Renal cortex interstitium (tissue), 11 donors: ENCODE measurements around the gene ODAD3. TPM values are rescaled to one million over a fixed set of nuclear protein-coding genes. Genes with fewer than 3 reads are reported as not detected.
A peak's percentile ranks its signal among the peaks of the same experiment; 100 is the strongest.
"Not testable (repeated sequence)": the region's sequence is repeated elsewhere in the genome, so short reads cannot be mapped to it uniquely, and the experiment has no call there.

Experiments
- DNase-seq, 11 donors: peaks; one replicate each; pipeline ENCODE4 v3.0.0-alpha.2; 2013; ENCODE audit warnings: low read depth in 9 of 11, low spot score in 4 of 11; ENCODE audit errors: extremely low read depth in 1 of 11
- polyA plus RNA-seq, 3 donors: library from polyadenylated mRNA; unstranded; fragments of 120-200 nt; gene quantifications; one replicate each; pipeline ENCODE4 v1.2.1, GENCODE V29; 2013; ENCODE audit not compliant: insufficient read length in 3 of 3

ODAD3 gene
- polyA plus RNA-seq, 3 donors = 1.5 to 1.9 (median 1.6) TPM

DNA sequence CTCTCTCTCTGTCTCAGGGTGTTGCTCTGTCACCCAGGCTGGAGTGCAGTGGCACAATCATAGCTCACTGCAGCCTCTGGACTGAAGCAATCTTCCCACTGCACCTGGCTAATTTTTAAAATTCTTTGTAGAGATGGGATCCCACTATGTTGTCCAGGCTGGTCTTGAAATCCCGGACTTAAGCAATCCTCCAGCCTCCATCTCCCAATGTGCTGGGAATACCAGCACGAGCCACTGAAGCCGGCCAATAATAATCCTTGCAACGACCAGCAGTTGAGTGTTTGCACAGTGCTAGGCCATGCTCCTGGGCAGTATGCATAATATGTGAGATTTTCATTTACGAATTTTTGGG, 50.2 kb downstream of the ODAD3 start:
- DNase-seq = no peak

DNA sequence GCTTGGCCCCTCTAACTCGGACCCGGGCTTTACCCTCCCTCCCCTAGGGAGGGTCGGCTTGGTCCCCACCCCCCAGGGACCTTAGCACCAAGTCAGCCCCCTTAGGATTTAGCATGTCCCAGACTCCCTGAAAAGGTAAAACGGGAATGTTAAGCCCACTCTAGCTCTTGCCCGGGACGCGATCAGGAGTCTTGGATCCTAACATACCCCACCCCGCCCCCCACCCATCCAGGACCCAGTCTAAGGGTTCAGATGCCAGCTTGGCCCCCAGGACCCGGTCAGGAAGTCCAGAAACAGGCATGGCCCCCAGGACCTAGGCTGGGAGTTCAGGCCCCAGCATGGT, 51.2 kb downstream of the ODAD3 start:
- DNase-seq = no peak

DNA sequence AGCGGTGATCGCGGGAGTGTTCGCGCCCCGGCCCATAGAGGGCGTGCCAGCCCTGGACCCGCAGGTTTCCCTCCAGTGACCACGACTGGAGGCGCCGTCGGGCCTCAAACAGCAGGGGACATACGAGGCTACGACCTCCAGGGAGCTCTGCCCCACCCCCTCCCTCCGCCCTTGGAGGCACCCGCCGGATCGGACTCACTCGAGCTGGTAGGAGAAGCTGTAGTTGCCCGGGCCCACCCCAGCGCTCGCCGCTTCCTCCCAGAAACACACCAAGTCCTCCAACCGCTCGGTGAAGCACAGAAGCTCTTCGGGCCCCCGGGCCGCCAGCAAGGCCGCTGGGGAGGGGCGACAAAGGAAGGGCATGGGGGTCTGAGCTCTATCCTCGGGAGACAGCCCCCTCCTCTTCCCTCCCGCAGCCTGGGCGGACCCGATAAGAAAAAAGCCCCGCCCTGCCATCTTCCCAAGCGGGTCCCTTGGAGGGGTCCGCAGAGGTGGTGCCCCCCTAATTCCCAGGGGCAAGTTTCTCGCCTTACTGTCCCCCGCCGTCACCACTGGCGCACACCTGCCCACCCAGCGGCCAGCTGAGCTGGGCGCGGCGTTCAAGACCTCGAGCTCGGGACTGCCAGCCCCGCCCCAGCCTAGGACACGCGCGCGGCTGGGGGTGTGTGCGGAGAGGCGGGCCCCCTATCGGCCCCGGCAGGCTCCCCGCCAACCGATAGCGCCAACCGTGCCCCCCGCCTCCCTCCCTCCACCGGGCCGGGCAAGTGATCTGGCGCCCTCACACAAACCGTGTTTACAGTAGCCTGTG, 51.8 kb downstream of the ODAD3 start:
- no peak for DNase-seq

DNA sequence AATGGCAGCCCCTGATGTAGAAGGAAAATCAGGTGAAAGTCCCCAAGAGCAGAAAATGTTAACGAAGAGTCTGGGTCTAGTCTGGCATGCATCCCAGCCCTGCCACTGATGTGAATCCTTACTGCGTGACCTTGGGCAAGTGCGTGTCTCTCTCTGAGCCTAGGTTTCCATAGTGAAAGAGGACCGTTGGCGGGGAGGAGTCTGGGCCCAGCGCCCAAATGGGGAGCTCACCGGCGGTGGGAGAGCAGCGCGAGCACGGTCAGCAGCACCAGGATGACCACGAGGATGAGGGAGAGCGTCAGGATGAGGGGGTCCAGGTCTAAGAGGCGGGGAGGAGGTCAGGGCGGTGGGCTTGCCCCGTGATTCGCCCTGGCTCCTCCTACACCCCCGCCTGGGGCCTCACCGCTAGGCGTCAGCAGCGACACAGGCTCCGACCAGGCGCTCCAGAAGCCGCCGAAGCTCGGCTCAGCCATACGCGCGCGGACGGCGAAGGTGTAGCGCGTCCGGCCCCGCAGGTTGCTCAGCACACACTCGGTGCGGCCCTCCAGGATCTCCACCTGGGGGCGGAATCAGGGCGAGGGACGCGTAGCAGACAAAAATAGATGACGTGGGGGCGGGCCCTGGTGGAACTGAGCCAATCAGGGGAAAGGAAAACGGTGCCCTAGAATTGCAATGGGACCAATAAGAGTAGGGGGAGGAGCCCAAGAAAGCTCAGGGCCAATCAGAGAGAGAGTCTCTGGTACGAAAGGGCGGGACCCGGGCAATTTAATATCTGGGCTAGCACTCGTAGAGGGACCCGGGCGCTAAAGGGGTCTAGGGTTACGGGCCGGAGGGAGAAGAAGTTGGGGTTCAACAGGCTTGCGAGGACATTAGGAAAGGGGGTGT, 54.0 kb downstream of the ODAD3 start:
- peak; percentile 90 to 98 (median 93) for DNase-seq

DNA sequence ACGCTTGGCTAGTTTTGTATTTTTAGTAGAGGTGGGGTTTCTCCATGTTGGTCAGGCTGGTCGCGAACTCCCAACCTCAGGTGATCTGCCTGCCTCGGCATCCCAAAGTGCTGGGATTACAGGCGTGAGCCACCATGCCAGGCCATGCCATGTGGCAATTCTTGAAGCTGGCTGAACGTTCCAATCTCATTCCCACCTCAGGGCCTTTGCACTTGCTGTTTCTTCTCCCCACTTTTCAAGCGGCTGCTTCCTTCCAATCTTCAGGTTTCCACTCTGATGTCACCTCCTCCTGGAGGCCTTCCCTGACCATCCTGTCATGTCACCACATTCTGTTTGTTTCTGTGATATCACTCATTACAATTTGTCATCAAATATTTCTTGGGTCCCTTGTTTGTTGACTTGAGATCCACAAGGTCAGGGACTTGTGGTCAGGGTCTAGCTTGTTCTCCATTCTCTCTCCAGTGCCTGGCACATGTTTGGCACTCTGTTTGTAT, 55.0 kb downstream of the ODAD3 start:
- no peak for DNase-seq

DNA sequence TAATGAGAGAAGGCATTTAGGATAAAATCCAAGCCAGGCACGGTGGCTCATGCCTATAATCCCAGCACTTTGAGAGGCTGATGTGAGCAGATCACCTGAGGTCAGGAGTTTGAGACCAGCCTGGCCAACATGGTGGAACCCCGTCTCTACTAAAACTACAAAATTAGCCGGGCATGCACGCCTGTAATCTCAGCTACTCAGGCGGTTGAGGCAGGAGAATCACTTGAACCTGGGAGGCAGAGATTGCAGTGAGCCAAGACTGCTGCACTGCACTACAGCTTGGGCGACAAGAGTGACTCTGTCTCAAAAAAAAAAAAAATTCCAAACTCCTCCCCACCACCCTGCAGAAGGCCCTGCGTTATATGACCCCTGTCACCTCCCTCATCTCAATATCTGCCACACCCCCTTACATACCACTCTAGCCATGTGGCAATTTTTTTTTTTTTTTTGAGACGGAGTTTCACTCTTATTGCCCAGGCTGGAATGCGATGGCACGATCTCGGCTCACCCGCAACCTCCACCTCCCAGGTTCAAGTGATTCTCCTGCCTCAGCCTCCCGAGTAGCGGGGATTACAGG, 55.6 kb downstream of the ODAD3 start:
- DNase-seq = not testable (repeated sequence)

DNA sequence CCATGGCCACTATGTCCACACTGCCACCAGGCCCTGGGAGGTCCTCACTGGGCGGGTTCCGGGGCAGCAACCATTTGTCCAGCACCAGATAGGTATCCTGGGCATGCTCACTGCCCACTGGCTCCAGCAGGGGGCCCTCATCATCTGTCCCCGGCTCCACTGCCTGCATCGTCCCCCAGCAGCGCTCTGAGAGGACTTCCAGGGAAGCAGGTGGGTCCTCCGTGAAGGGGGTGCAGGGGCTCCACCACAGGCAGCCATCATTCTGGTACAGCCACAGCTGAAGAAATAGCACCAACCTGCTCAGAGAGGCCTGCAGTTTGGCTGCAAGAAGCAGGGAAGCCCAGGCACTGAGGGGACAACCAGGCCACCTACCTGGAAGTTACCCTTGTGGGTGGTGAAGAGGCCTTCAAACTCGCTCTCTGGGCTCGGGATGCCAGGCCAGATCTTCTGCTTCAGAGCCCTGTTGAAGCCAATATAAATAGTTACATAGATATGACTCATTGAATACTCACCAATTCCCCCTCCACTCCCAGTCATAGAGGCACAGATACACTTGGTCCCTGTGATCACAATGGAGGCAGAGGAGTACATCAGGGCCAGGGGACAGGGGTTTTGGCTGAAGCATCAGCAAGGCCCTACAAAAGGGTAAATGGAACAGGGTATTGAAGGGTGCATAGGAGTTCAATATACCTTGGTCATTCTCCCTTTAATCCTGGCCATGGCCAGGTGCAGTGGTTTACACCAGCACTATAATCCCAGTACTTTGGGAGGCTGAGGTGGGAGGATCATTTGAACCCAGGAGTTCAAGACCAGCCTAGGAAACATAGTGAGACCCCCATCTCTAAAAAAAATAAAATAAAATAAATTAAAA, 56.4 kb downstream of the ODAD3 start:
- no peak for DNase-seq

DNA sequence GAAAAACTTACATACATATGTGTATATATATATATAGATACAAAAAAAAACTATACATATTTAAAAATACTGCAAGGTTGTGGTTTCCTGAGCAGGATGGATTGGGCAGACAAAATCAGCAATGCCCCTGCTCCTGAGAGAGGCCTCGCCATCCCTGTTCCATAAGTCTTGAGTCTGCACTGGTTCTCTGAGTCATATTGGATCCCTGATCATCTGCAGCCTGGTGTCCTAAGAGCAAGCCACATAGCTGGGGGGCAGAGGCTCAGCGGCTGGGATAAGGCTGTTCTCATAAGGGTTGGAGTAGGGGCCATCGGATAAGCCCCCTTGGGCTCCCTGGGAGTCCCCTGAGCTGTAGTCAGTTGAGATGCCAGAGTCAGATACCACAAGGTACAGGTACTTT, 57.2 kb downstream of the ODAD3 start:
- DNase-seq = no peak

DNA sequence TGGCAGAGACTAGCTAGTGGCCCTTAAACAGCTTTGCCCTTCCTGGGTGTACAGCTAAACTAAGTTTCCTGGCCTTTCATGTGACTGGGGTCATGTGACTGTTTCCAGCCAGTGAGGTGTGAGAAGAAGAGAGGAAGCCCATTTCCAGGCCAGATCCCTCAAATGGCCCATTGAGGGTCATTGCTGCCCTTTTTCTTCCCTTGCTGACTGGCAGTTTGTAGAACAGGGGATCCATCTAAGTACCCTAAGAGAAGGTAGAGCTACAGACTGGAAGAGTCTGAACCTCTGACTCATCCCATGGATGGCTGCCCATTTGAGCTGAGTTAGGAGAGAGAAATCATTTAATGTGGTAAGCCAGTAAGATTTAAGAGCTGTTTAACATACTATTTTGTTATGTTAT, 57.7 kb downstream of the ODAD3 start:
- DNase-seq = no peak

DNA sequence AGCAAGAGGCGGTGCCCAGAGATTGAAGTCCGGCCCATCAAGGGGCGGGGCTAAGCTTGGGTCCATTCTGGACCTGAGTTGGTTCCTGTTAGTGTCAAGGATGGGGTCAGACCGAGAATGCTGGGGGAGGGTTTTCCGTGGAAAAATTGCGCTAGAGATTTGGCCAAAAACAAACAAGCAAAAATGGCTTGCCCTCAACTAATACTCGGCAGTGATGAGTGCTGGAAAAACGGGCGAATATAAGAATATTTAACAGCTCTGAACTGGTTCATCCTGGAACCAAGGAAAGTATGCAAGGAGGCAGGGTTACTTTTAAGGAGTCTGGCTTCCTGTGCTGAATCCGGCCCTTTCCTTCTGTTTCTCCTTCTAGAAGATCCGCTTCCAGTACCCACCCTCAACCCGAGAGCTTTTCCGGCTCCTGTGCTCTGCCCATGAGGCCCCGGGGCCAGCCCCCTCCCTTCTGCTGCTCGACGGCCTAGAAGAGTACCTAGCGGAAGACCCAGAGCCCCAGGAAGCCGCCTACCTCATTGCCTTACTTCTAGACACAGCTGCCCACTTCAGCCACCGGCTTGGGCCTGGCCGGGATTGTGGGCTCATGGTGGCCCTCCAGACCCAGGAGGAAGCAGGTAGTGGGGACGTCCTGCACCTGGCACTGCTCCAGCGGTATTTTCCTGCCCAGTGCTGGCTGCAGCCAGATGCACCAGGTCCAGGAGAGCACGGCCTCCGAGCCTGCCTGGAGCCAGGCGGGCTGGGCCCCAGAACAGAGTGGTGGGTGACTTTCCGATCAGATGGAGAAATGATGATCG, 59.6 kb downstream of the ODAD3 start:
- no peak for DNase-seq

DNA sequence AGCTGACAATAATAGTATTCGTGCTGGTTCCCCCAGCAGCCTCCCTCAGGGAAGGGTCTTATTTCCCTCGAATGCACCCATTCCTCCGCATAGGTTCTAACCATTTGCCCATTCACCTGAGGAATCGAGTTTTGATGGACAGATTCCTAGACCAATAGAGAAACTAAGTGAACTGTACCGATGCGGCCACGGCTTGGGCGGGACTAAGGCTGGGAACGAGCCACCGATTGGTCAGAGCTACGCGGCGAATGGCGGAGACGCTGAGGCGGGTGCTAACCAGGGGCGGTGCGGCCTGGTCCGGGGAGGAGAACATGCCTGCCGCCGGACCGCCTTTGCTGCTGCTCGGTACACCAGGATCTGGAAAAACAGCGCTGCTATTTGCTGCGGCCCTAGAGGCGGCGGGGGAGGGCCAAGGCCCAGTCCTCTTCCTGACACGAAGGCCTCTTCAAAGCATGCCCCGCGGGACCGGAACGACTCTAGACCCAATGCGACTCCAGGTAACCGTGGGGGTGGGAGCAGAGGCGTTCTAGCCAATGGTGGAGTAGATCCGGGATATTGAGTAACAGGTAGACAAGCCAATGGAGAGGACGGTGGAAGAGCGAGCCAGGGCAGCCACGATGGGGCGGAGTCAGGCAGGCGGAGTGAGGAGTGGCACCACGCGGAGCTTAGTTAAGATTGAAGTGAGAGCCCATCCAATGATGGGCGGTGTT, 60.3 kb downstream of the ODAD3 start, which contains the start of gene SWSAP1:
SWSAP1 (plus strand) TSS at position 234 of the 710 bp plus-strand sequence; CDS start at position 249, 15 bp downstream.
- DNase-seq = peak; percentile 96 to 100 (median 98)

DNA sequence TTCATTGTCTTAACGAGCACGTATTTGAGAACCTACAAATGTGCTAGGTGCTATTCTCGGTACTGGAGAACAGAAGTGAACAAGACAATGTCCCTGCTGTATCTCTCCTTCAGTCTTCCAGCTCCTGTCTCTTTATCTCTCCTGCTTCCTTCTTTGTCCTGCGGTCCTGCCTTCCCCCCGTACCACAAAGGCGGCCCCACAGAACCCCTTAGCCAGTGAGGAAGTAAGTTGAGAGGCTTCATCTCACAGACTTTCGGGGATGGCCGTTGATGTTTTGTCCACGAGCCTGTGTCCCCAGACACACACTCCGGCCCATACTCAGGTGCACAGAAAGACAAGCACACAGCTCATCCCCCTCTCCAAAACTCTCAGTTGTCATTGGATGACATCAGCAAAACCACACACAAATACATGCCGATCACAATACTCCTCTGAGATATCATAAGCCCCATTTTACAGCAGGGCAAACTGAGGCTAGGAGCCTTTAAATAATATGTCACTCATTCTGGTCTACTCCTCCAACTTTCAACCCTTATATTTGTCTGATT, 61.0 kb downstream of the ODAD3 start:
- DNase-seq = no peak

DNA sequence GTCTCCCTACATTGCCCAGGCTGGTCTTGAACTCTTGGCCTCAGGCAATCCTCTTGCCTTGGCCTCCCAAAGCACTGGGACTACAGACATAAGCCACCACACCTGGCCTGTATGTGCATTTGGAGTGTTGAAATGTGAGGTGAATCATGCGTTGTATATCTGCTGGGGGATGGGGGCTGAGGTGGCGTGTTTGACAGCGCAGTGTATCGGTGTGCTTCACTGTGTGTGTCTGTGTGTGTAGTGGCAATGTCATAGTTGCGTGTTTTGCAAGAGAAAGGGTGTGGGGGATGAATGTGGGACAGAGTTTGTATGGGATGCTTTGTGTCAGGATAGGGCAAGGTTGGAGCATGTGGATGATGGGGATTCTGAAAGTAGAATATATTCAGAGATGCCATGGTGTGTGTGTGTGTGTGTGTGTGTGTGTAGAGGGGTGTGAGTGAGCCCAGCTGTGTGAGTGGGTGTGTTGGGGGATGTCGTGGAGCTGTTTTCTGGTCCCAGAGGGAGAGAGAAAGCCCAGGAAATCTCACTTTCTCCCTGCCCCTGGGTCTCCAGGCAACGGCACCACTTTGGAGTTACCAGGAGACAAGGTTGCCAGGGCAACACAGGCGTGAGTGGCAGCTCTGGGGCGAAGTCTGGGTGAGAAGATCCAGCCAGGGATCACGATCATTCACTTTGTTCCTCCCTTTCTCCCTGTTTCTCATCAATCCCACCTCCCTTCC, 61.6 kb downstream of the ODAD3 start:
- DNase-seq = no peak

DNA sequence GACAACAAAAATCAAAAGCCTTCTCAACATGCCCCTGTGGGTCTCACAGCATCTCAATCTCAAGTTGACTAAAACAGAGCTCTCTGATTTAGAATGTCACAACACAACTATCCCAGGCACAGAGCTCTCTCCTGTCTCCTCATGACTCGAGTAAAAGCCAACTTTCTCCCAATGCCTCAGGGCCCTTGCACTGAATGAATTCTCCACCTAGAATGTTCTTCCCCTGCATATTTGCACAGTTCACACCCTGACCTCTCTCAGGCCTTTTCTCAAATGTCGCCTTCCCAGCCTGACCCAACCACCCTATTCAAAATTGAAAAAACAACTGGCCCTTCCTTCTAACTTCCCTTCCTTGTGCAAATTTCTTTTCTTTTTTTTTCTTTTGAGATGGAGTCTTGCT, 64.2 kb downstream of the ODAD3 start:
- no peak for DNase-seq
